ENCODE measurements around the gene TEX51.

The TEX51 gene

DNA sequence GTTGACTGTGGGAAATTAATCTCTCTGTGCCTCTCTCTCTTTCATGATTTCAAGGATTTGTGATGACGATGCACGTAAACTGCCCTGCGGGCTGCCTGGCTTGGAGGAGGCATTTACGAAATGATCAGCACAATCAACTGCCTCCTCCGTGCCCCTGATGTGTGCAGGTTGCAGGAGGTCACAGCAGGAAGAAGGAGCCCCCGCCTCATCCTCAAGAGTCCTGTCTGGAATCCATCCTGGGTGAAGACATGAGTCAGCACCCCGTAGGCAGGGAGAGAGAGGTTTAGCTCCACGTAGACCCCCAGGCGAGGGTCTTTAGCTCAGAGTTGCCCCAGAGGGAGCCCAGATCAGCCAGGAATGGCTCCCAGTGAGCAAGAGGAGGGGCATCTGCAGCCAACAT, 17.1 kb upstream of the TEX51 start:
- H3K9me3 ChIP-seq (ENCODE audit: low read length), result no peaks in the 10 kb centered on the region
- H3K4me1 ChIP-seq (ENCODE audit: insufficient read depth, low read length), result peaks cover 13% of the 10 kb centered on the region
- no peaks in the 10 kb centered on the region for H3K36me3 ChIP-seq (ENCODE audit: insufficient read depth, low read length)
- H3K4me3 ChIP-seq (ENCODE audit: low read length), result no peak overlapping the region
- no peaks in the 10 kb centered on the region for H3K27me3 ChIP-seq (ENCODE audit: insufficient read depth, low read length)
- no peak overlapping the region for H2AFZ ChIP-seq (ENCODE audit: low read depth, low read length)

GRCh38 chr2:126882181-126882580, 16.5 kb upstream of the TEX51 start:
- Histone ChIP-seq H3K4me3 (ENCODE audit: low read length) (no peak overlapping the region), H3K27me3 (ENCODE audit: insufficient read depth, low read length) (no peaks in the 10 kb centered on the region), H3K36me3 (ENCODE audit: insufficient read depth, low read length) (no peaks in the 10 kb centered on the region), H3K4me1 (ENCODE audit: insufficient read depth, low read length) (peaks cover 13% of the 10 kb centered on the region), H3K9me3 (ENCODE audit: low read length) (no peaks in the 10 kb centered on the region), H2AFZ (ENCODE audit: low read depth, low read length) (no peak overlapping the region)

GRCh38 chr2:126882736-126883665, 15.7 kb upstream of the TEX51 start:
- no peaks in the 10 kb centered on the region for H3K9me3 ChIP-seq (ENCODE audit: low read length)
- no peak overlapping the region for H3K4me3 ChIP-seq (ENCODE audit: low read length)
- H2AFZ ChIP-seq (ENCODE audit: low read depth, low read length), result no peak overlapping the region
- peaks cover 13% of the 10 kb centered on the region for H3K4me1 ChIP-seq (ENCODE audit: insufficient read depth, low read length)
- H3K36me3 ChIP-seq (ENCODE audit: insufficient read depth, low read length), result no peaks in the 10 kb centered on the region
- H3K27me3 ChIP-seq (ENCODE audit: insufficient read depth, low read length), result no peaks in the 10 kb centered on the region

GRCh38 chr2:126883666-126884040, 15.0 kb upstream of the TEX51 start:
- Histone ChIP-seq H3K4me3 (ENCODE audit: low read length) (no peak overlapping the region), H2AFZ (ENCODE audit: low read depth, low read length) (no peak overlapping the region), H3K36me3 (ENCODE audit: insufficient read depth, low read length) (no peaks in the 10 kb centered on the region), H3K9me3 (ENCODE audit: low read length) (no peaks in the 10 kb centered on the region), H3K4me1 (ENCODE audit: insufficient read depth, low read length) (peaks cover 13% of the 10 kb centered on the region), H3K27me3 (ENCODE audit: insufficient read depth, low read length) (no peaks in the 10 kb centered on the region)

- Histone ChIP-seq H2AFZ (ENCODE audit: low read depth, low read length) (no peak overlapping the region), H3K4me1 (ENCODE audit: insufficient read depth, low read length) (peaks cover 13% of the 10 kb centered on the region), H3K4me3 (ENCODE audit: low read length) (no peak overlapping the region), H3K9me3 (ENCODE audit: low read length) (no peaks in the 10 kb centered on the region), H3K36me3 (ENCODE audit: insufficient read depth, low read length) (no peaks in the 10 kb centered on the region), H3K27me3 (ENCODE audit: insufficient read depth, low read length) (no peaks in the 10 kb centered on the region)
These were observed 13.6 kb upstream of the TEX51 start for GRCh38 chr2:126884861-126885750.

- Histone ChIP-seq H3K4me3 (ENCODE audit: low read length) (no peak overlapping the region), H3K9me3 (ENCODE audit: low read length) (no peaks in the 10 kb centered on the region), H3K4me1 (ENCODE audit: insufficient read depth, low read length) (peaks cover 13% of the 10 kb centered on the region), H2AFZ (ENCODE audit: low read depth, low read length) (no peak overlapping the region), H3K36me3 (ENCODE audit: insufficient read depth, low read length) (no peaks in the 10 kb centered on the region), H3K27me3 (ENCODE audit: insufficient read depth, low read length) (no peaks in the 10 kb centered on the region)
These were observed 12.9 kb upstream of the TEX51 start for GRCh38 chr2:126885751-126886210.

DNA sequence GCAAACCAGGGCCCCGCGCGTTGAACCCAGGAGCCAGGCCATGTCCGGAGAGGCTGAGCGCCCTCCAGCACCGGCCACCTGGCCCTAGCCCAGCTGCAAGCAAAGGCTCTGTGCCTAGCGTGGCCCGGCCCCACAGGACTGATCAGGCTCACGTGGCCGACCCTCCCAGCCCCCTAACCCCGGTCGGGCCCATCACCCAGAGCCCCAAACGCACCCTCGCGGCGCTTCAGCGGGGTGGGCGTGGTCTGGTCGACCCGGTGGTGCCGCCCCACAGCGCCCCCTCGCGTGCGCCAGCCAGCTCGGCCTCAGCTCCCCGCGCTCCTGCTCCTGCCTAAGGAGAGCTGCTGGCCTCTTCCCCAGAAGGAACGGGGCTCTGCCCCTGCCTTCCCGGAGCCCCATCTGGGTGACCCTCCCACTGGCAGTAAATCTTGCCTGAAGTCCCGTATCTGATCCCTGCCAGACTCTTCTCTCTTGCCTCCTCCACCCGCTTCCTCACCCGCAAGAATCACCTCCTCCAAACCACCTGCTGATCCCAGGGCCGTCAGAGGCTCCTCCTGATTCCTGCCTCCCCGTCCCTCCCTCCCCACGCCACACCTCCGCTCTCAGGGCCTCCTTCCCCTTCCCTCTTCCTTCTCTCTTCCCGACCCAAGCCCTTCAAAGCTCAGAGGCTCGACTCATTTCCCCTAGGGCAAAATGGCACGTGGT, 12.3 kb upstream of the TEX51 start:
- H3K27me3 ChIP-seq (ENCODE audit: insufficient read depth, low read length), result no peaks in the 10 kb centered on the region
- H3K4me3 ChIP-seq (ENCODE audit: low read length), result no peak overlapping the region

DNA sequence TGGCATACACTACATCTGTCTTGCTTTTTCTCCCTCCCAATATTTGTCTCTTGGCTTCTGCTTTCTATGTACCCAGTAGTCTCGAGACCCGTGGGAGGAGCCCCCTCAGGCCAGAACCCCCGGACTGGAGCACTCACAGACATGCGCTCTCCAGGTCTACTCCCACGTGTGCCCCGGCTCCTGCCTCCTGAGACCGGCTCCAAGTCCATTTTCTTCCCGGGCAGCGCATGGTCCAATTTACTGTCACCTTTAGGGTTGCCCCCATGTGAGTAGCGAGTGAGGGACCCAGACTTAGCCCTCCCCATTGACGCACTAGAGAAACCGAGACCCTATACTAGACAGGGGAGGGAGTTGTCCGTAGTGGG, 11.8 kb upstream of the TEX51 start:
- H3K27me3 ChIP-seq (ENCODE audit: insufficient read depth, low read length), result no peaks in the 10 kb centered on the region

More for the DNA sequence above, 12.3 kb upstream of the TEX51 start:
- Histone ChIP-seq H2AFZ (ENCODE audit: low read depth, low read length) (no peak overlapping the region), H3K9me3 (ENCODE audit: low read length) (no peaks in the 10 kb centered on the region), H3K36me3 (ENCODE audit: insufficient read depth, low read length) (no peaks in the 10 kb centered on the region), H3K4me1 (ENCODE audit: insufficient read depth, low read length) (peaks cover 13% of the 10 kb centered on the region)

DNA sequence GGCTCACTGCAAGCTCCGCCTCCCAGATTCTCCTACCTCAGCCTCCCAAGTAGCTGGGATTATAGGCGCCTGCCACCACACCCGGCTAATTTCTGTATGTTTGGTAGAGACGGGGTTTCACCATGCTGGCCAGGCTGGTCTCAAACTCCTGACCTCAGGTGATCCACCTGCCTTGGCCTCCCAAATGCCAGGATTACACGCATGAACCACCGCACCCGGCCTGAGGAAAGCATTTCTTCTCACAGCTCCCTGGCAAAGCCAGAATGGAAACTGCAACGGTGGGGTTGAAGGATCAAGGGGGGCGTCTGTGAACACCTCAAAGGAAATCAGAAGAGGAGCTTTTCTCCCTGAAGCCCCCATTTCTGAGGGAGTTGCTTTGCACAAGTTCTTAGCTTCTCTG, 11.2 kb upstream of the TEX51 start:
- Histone ChIP-seq H2AFZ (ENCODE audit: low read depth, low read length) (no peak overlapping the region), H3K4me3 (ENCODE audit: low read length) (no peak overlapping the region), H3K4me1 (ENCODE audit: insufficient read depth, low read length) (peaks cover 10% of the 10 kb centered on the region), H3K27me3 (ENCODE audit: insufficient read depth, low read length) (no peaks in the 10 kb centered on the region), H3K9me3 (ENCODE audit: low read length) (no peaks in the 10 kb centered on the region), H3K36me3 (ENCODE audit: insufficient read depth, low read length) (no peaks in the 10 kb centered on the region)

More for the DNA sequence above, 11.8 kb upstream of the TEX51 start:
- Histone ChIP-seq H3K4me1 (ENCODE audit: insufficient read depth, low read length) (peaks cover 13% of the 10 kb centered on the region), H2AFZ (ENCODE audit: low read depth, low read length) (no peak overlapping the region), H3K4me3 (ENCODE audit: low read length) (no peak overlapping the region), H3K36me3 (ENCODE audit: insufficient read depth, low read length) (no peaks in the 10 kb centered on the region), H3K9me3 (ENCODE audit: low read length) (no peaks in the 10 kb centered on the region)

DNA sequence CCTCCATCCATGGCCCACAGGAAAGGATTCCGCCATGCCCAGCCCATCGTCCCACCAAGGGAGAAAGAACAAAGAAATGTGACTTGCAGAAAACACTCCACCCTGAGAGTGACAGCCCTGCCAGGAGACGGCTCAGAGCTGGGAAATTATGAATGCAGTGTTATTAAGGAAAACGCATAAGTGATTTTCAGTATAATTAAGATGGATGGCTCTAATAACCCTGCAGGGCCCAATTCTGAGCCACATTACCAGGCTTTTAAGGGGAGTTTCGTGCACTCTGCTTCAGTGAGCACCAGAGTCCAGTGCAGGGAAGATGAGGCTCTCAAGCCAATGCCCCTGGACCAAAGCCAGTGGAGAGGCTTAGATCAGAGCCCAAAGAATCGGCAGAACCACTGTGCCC, 10.6 kb upstream of the TEX51 start:
- no peaks in the 10 kb centered on the region for H3K36me3 ChIP-seq (ENCODE audit: insufficient read depth, low read length)
- H3K4me3 ChIP-seq (ENCODE audit: low read length), result no peak overlapping the region
- no peaks in the 10 kb centered on the region for H3K27me3 ChIP-seq (ENCODE audit: insufficient read depth, low read length)

DNA sequence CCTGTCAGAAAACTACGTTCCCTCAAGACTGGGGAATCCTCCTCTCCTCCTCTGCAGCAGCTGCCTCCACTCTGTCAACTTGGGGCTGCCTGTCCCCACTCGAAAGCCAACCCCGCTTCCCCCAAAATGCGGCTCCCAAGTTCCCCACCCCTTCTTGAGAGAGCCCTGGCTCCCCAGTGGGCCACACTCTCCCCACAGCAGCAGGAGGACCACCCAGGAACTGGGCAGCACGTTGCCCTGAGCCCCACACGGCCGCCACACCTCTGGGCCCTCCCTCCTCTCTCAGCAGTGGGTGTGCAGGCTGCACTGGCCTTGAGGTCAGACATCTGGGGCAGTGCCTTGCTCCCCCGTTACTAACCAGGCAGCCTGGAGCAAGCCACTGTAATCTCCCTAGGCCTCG, 9.6 kb upstream of the TEX51 start:
- Histone ChIP-seq H2AFZ (ENCODE audit: low read depth, low read length) (no peak overlapping the region), H3K9me3 (ENCODE audit: low read length) (no peaks in the 10 kb centered on the region), H3K27me3 (ENCODE audit: insufficient read depth, low read length) (no peaks in the 10 kb centered on the region), H3K4me3 (ENCODE audit: low read length) (no peak overlapping the region), H3K4me1 (ENCODE audit: insufficient read depth, low read length) (no peaks in the 10 kb centered on the region), H3K36me3 (ENCODE audit: insufficient read depth, low read length) (no peaks in the 10 kb centered on the region)

More for the DNA sequence above, 10.6 kb upstream of the TEX51 start:
- Histone ChIP-seq H3K4me1 (ENCODE audit: insufficient read depth, low read length) (peaks cover 5% of the 10 kb centered on the region), H3K9me3 (ENCODE audit: low read length) (no peaks in the 10 kb centered on the region), H2AFZ (ENCODE audit: low read depth, low read length) (no peak overlapping the region)

DNA sequence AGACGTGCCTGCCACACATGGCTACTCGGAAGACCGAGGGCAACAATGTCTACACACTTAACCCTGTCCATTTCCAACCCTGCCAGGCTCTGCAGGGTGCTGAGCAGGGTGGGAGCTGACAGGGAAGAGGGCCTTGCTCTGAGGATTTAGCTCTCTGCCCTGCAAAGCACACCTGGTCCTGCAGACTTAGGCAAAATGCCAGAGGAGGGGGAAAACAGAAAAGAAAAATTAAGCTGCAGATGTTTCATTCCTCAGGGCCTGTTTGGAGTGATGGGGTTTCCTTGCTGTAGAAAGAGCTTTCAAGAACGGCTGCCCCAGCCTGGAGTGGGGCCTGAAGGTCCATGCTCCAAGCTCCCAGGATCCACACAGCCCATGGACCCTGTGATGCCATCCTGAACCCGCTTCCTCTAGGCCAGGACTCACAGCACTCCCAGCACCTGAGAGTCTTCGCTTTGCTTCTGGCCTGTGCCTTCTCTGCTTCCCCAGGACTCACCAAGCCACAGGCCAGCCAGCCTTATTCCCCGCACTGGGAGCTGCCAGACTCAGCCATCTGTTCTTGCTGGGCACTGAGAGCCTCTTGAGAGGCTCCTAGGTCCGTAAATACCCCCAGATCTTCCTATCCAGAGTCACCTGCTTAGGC, 9.1 kb upstream of the TEX51 start:
- H2AFZ ChIP-seq (ENCODE audit: low read depth, low read length), result no peak overlapping the region
- H3K4me1 ChIP-seq (ENCODE audit: insufficient read depth, low read length), result no peaks in the 10 kb centered on the region

More for the DNA sequence above, 9.1 kb upstream of the TEX51 start:
- no peaks in the 10 kb centered on the region for H3K9me3 ChIP-seq (ENCODE audit: low read length)
- H3K27me3 ChIP-seq (ENCODE audit: insufficient read depth, low read length), result no peaks in the 10 kb centered on the region
- H3K4me3 ChIP-seq (ENCODE audit: low read length), result no peak overlapping the region
- no peaks in the 10 kb centered on the region for H3K36me3 ChIP-seq (ENCODE audit: insufficient read depth, low read length)

Measured in neuron (in vitro differentiated cells).